DMS53 treated with DMSO at 0.1 percent for 48 hours (cell line): Measurements from ENCODE around the gene ECPAS.
"Not testable (repeated sequence)": the region's sequence is repeated elsewhere in the genome, so short reads cannot be mapped to it uniquely, and the experiment has no call there.

Experiments used
- DNase-seq: peaks from one replicate; lab custom pipeline; 2025; ENCODE audit not compliant: unreplicated experiment; lab: John Stamatoyannopoulos, UW

The ECPAS gene

DNA sequence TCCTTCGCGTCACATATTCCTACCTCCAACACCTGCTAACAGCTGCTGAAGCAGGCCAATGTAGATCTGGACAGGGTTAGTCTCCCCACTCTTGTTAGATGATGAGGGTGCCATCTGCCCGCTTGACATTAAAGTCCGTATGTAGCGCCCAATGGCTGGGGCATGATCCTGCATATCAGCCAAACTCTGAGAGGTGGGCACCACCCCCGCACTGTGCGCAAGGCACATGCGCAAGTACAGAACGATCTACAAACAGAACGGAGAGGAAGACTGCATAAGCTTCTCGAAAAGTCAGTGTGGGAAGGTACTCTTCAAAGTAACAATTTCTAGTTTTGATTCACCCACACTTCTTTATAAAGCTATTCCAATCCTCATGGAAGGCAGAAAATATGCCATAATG is 69.8 kb downstream of the ECPAS start:
- no peak for DNase-seq

DNA sequence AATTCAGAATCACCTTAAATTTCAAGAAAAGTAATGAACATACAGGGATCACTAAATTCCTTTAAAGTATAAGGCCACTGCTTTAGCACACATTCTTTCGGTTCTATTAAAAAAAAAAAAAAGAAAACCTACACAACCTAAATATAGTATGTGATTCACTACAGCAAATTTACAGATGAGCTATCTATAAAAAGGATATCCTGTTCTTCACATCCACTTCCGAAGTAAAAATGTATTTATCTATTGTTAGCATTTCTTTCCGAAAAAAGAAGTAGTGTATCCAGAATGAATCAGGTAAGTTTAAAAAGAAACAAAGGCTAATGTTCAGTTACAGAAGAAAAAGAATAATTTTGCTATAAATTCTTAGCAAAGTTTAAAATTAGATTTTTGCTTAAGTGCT is 70.2 kb downstream of the ECPAS start:
- no peak for DNase-seq

DNA sequence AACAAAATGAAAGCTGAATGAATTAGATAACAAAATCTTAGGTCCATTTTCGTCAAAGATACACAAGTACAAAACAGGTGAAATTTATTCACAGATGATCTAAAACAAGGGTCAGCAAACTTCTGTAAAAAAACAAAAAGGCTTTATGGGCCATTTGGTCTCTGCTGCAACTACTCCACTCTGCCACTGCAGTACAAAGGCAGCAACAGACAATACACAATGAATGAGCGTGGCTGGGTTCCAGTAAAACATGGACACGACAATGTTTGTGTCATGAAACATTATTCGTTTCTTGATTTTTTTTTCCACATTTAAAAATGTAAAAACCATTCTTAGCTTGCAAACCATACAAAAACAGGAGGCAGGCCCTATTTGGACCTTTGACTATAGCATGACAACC is 71.9 kb downstream of the ECPAS start:
- no peak for DNase-seq

DNA sequence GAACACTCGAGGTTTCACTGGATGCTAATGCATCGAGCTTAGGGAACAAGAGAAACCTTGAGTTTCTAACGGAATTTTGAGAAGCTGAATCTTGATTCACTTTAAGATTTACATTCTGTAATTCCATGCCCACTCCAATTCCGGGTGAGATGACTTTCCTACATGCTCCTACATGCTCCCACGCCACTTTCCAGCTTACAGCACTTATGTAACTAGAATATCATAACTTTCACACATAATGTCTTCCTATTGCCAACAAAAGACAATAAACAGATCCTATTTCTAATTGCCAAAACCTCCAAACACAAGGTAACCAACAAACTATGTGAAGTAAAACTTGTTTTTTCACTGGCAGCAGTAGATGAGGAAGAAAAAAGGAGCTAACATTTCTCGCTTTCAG is 72.9 kb downstream of the ECPAS start:
- no peak for DNase-seq

DNA sequence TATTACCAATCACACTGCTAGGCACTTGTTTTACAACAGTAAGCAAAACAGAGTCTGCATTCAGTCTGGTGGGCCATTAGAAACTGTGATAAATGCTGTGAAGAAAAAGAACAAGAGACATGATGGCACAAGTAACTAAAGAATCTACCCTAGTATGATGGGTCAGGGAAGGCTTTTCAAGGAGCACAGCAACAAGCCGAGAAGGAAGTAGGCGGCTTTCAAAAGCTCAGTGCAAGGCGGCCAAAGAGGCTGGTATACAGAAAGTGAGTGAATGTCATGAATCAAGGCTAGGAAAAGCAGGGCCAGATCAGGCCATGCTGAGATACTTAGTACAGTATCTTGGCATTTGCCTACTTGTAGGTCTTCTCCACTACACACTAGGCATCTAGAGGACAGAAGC is 76.4 kb downstream of the ECPAS start:
- no peak for DNase-seq

DNA sequence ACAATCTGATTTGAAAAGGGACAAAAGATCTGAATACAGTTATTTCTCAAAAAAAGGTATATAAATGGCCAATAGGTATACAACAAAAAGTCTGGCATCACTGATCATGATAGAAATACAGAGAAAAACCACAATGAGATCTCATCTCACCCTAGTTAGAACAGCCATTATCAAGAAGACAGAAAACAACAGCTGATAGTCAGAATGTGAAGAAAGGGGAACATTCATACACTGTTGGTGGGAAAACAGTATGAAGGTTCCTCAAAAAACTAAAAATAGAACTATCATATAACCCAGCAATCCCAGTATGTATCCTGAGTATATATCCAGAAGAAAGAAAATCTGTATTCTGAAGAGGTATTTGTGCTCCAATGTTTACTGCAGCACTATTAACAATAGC is 78.5 kb downstream of the ECPAS start:
- no peak for DNase-seq

DNA sequence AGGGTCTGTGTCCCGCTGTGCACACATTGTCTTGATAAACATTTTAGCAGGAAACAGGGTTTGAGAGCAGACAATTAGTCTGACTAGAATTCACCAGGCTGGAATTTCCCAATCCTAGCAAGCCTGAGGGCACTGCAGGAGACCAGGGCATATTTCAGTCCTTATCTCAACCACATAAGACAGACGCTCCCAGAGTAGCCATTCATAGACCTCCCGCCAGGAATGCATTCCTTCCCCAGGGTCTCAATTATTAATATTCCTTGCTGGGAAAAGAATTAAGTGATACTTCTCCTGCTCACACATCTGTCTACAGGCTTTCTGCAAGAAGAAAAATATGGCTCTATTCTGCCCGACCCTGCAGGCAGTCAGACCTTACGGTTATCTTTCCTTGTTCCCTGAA is 82.7 kb downstream of the ECPAS start:
- DNase-seq, result not testable (repeated sequence)

DNA sequence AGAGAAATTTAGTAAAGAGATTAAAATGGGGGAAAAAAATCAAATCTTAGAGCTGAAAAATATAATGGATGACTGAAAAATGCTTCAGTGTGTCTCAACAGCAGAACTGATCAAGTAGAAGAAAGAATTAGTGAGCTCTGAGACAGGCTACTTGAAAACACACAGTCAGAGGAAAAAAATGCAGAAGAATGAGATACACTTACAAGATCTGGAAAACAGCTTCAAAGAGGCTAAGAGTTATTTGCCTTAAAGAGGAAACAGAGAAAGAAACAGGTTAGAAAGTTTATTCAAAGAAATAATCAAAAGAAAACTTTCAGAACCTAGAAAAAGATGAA is 83.7 kb downstream of the ECPAS start:
- no peak for DNase-seq

DNA sequence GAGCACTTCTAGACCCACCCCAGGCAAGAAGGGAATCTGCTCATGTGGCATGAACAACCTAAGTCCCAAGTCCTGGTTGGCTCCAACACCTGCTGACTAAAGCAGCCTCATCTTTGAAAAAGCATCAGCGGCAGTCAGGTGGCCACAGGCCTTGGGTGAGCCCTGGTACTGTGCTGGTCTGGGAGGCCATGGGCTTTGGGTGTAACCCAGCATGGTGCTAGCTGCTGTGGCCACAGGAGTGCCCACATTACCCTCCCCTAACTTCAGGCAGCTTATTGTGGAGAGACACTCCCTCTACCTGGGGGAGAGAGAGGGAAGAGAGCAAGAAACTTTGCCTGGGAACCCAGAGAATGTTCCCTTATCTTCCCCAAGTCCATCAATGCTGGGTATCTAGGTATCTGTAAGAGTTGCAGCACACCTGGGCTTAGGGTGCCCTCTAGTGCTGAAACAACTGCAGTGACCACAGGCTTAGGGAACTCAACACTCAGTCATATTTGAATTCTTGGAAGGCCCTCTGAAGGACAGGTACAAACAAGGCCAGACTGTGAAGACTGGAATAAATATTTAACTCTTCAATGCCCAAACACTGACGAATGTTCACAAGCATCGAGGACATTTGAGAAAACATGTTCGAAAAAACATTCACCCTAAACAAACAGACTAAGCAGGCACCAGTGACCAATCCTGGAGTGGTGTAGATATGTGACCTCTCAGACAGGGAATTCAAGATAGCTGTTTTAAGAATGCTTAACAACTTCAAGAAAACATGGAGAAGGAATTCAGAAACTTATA is 84.2 kb downstream of the ECPAS start:
- DNase-seq, result peak; percentile 57

DNA sequence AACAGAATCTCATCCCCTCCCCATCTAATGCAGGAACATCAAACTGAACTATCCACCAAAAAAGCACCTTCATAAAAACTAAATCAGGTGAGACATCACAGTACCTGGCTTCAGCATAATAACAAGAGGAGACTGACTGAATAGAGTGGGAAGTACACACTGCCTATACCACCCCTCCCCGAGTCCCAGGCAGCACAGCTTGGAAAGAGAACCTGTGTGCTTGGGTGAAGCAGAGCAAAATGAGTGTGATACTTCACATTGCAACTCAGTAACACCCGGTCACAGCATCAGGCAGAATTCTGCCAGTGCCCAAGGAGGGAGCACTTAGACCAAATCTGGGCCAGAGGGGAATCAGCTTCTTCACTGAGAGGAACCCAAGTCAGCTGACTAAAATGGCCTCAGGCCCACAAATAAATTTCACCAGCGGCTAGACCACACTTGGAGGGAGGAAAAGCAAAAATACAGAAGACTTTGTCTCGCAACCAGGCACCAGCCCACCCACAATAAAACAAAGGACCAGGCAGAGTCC is 84.9 kb downstream of the ECPAS start:
- DNase-seq, result no peak

DNA sequence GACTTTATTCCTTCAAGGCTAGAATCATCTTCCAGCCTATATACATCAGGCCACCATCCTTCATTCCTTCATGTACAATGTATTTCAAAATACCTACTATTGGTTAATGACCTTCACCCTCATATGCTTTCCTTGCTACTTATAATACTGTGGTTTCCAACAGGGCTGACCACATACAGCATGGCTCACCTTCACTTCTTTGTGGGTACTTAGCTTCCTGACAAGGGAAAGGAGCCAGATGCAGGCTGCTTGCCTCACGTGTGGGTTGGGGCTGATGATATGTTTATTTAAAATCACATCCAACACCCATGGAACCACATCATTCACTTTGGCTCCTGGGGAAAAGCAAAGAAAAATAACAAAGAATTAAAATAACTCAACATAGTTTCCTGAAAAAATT is 90.2 kb downstream of the ECPAS start:
- no peak for DNase-seq

DNA sequence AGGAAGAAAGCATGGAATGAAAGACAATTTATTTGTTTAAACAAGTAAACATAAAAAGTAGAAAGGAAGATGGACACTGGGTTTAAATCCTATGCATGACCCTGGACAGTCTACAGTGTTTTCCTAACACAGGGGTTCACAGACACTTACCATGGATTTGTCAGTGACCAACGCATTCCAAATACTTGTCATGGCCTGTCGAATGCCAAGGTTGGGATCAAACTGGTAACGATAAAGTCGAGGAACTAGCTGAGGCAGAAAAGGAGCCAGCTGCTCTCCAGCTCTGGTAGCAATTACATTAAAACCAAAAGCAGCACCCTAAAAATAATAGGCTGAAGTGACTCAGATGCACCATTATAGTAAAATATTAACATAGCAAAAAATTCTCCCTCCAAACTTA is 94.8 kb downstream of the ECPAS start:
- no peak for DNase-seq

DNA sequence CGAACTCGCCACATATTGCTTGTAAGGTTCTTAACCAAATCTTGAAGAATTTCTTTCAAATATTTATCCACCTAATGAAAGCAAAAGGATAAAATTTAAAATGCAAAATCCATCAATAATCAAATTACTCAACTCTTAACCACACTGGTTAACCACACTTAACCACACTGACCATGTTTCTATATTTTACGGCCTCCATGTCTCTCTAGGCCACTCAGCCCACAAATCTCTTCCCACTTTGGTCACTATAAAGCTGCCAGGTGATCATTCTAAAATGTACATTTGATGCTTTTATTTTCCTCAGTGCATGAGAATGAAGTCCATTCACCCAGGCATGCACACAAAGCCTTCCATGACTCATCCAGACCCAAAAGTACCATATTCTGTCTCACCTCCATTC is 97.8 kb downstream of the ECPAS start:
- DNase-seq, result no peak

DNA sequence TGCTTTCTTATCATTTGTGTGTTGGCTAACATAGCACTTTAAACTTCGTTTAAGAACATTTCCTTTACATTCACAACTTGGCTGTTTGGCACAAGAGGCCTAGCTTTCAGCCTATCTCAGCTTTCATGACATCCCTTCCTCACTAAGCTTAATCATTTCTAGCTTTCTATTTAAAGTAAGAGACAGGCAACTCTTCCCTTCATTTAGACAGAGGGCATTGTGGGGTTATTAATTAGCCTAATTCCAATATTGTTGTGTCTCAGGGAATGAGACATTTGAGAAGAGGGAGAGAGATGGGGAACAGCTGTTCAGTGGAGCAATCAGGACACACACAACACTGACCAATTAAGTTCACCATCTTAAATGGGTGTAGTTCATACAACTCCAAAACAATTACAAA is 103.2 kb downstream of the ECPAS start:
- no peak for DNase-seq

DNA sequence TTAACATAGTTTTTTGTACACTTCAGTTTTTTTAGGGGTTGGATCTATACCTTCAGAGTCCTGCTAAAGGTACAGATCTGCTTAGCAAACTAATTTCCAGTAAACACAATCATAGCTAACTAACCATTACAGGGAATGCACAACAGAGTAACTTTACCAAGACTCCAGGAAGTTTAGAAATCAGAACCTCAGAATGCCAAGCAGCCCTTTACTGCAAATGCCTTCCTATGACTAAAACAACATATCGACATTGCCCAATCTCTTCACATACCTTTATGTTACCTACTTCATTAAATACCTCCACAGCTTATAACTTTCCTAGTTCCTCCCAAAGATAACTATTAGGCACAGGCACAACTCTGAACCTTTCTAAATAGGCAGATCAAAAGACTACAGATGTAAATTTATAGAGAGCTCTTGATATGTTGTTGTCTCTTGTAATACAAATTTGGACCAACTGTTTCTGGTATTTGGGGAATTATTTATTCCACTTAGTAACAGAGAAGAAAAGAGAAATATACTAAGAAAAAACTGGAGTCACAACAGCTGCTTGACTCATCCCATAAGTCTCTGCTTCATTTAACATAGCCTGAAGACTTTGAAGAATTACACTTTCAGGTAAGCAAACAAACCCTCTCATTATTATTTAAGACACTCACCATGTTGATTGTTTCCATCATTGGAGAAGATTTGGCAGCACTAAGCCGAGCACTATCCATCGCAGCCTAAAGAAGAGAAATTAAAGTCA is 108.2 kb downstream of the ECPAS start:
- DNase-seq, result no peak

DNA sequence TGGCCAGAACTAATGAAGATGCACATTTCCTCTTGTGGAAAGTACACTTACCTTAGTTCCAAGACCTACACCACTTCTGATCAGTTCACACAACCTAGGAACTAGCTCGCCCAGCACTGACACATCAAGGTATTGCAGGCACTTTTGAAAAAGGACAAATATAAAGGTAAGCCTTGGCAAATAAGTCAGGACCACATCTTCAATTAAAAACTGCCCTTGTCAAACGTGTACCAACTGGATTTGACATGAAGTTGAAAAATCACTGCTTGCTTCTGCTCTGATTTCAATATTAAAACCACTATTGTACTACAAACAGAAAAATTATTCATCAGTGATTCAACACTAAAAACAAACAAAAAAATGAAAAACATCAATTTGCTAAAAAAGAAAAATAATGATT is 109.1 kb downstream of the ECPAS start:
- DNase-seq, result no peak

DNA sequence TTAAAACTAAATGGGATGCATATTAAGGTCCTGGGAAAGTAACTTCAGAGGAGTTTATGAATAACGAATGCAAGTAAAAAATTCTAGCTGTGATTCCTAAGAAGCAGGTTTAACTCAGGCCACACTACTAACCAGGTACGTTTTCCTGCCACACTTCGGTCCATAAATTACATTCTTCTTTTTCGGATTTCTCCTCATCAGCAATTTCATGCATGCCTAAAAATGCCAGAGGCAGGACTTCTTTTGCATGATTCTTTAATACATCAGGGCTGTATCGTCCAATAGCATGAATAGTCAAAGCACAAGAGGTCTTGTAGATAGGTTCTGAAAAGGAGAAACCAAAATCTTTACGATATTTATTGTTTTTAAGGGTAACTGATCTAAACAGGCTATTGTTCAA is 111.9 kb downstream of the ECPAS start:
- DNase-seq, result no peak

DNA sequence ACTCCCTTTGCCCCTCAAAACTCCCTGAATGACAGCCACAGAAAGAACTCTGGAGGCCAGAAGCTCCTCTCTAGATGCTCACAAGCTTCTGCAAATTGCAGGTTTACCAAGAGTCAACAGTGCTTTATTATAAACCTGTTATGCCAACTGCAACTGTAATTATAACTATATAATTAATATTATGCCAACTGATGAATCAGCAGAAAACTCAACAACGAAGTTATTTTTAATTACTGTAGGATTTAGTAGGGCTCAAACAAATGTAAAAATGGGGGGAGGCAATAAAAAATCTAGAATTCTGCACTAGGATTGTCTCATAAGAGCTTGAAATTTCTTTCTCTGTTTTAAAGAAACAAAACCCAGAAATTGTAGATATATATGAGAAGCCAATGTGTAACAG is 117.2 kb downstream of the ECPAS start:
- no peak for DNase-seq

DNA sequence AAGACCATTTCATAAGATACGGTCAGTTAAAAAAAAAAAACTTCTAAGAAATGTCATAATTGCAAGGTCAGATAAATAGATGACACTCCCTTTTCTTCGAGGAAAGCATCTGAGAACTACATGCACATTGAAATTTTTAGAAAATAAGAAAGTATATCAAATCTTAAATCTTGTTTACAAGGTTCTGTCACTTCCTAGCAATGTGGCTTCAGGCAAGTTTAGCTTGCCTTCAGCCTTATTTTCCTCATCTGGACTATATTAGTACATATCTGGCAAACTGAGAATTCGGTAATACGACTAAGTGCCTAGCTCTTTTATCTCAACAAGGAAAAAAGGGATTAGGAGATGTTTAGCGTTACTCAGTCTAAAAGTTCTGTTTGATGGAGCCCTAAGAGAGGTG is 121.7 kb downstream of the ECPAS start:
- no peak for DNase-seq

DNA sequence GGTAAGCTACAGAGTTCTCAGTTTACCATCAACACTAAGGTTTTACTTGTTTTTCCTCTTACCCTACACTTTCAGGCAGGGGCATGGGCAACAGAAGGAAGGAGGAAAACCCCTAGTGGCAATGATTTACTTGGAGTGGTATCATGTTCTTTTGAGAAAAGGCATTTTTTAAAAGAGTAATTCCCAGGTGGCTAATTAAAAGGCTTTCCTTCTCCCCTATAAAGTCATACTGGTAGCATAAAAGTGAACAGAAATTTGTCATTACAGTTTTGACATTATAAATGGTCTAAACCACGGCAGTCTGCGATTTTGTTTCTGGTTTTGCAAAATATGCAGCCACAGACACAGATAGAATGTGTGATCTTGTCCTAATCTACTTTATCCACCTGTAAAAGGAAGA is 123.3 kb downstream of the ECPAS start:
- no peak for DNase-seq

DNA sequence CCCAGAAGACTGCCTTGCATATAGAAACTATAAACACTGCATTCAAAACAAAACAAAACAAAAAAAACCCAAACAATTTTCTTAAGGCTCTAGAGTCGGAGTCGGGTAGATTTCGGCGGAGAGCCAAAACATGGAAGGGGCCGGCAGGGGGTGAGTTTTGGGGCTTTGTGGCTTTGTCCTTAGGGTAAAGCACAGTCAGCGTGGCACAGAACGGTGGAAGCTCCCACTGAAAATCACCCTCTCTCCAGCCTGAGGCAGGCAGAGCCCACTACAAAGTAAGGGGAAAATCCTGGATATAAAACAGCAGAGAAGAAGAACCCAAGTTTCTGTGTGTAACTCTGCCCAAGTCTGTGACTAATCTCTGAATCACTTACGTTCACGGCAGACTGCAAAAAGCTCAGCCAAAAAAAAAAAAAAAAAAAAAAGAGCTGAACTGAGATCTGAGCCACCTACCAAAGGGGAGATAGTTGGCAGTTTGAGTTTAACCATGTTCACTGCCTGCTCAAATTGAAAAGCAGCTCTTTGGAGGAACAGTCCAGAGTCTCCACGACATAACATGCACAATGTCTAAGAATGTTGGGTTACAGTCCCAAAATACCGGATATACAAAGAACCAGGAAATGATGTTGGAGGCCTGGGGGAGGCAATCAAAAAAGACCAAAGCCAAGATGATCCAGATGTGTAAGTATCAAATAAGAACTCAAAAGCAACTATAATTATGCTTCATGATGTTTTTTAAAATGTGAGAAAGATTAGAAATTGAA is 127.5 kb downstream of the ECPAS start:
- DNase-seq, result no peak

DNA sequence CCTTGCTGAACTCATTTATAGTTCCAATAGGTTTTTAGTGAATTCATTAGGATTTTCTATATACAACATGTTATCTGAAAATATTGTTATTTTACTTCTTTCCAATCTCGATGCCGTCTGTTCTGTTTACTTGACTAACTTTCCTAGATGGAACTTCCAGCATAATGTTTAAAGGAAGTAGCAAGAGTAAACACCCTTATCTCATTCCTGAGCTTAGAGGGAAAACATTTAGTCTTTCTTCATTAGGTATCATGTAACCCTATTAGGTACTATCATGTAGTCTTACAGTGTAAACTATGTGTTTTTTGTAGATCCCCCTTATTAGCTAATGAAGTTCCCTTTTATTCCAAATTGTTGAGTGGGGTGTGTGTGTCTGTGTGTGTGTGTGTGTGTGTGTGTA is 131.6 kb downstream of the ECPAS start:
- DNase-seq, result no peak
